Astrocyte of the spinal cord (primary cell): ENCODE measurements around the gene NRP2.
A peak's percentile ranks its signal among the peaks of the same experiment; 100 is the strongest.

Source experiments
- DNase-seq: peaks from one replicate; pipeline ENCODE4 v3.0.0; 2011; ENCODE audit warnings: low read depth, low spot score
- H3K4me3 ChIP-seq: 2 replicates; pipeline ENCODE4 v1.5.1; 2011; ENCODE audit warnings: low read depth, mild to moderate bottlenecking, low read length, moderate library complexity
- CTCF ChIP-seq: IDR thresholded peaks from 2 replicates; pipeline ENCODE4 v1.5.1; 2012; ENCODE audit warnings: low read depth, mild to moderate bottlenecking, low read length, inconsistent platforms
- in situ Hi-C: cut with HindIII; loops from 2 replicates; pipeline ENCODE4 v1.10.0; 2017; ENCODE audit warnings: low sequenced_read_pairs

Gene NRP2

GRCh38 chr2:205771031-205771430 lies 88.7 kb downstream of the NRP2 start:
- DNase-seq, result no peak
- in situ Hi-C loops, result no loop called here
- no peak for TF ChIP-seq CTCF
- no peak overlapping the region for H3K4me3 ChIP-seq

DNA sequence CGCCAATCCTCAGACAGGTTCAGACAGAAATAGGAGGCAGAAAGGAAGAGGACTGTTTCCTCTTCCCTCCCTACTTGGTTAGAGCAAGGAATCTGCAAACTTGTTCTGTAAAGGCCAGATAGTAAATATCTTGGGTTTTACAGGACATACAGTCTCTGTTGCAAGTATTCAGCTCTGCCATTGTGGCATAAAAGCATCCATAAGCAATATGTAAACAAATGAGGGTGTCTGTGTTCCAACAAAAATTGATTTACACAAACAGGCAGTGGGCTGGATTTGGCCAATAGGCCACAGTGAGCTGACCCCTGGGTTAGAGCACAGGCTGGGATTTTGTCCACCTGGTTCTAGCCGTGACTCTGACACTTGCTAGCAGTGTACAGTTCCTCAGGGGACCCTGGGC lies 89.4 kb downstream of the NRP2 start:
- H3K4me3 ChIP-seq, result no peak overlapping the region
- in situ Hi-C loops, result no loop called here
- no peak for DNase-seq
- TF ChIP-seq CTCF, result no peak

DNA sequence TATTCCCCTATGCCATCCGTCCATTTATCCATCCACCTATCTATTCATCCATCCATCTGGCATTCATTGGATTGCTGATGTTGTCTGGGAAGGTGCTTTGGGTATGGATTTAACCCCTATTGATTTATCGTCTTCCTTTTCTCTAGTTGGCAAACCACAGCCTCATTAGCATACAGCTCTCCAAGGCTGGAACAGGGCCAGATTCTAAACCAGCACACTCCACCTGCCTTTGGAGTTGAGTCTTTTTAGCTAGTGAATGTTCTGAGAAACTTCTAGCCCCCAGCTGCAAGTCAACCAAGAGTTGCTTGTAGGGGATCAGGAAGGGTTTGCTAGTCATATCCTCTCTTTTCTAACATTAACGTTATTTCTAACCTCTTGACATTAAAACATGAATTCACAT lies 90.7 kb downstream of the NRP2 start:
- TF ChIP-seq CTCF, result no peak
- DNase-seq, result no peak
- in situ Hi-C loops, result no loop called here
- no peak overlapping the region for H3K4me3 ChIP-seq

DNA sequence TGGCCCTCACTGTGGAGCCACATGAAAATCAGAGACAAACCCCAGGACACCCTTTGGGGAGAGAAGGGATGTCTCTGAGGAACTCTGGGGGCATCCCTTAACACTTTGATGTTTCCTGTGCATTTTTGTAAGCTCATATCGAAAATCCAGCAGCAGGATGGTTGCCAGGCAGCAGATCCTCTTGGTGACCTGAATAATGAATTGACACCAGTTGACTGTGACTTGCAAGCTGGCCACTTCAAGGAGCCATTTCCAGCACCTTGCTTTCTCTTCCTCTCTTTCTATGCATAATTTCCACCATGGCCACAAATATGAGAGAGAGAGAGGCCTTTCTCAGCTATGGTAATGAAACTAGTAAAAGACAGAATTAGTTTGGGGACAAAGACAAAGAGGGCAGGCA lies 91.7 kb downstream of the NRP2 start:
- no peak for TF ChIP-seq CTCF
- in situ Hi-C loops, result no loop called here
- no peak for DNase-seq
- no peak overlapping the region for H3K4me3 ChIP-seq

DNA sequence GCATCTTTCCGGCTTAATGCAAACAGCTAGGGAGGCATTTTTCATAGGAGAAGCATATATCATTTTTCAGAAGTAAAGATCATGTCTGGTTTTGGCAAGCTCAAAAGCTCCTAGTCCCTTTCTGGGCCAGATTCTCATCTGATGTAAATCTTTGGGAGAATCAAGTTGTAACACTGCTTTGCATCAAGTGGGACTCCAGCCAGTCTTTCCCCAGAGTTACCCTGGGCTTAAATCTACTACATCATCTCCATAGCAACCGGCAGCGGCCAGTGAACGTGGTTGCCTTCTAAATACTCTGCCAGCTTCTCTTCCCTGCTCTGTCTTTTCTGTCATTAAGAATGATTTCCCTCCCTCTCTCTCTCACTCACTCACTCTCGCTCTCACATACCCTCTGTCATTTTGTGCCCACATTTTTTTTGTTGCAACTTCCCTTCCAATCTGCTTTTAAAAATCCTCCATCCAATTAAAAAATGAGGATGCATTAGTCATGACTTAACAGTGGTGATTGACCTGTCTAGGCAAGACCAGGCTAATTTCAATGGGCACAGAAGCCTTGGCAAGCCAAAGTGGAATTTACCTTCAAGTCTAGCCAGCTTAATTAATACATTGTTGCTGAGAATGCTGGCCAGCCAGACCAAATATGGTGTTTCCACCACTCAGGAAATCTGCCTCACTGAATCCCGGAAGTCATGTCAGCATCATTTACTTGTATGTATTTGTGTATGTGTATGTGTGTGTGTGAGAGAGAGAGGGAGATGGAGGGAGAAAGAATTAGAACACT lies 93.0 kb downstream of the NRP2 start:
- no peak overlapping the region for H3K4me3 ChIP-seq
- TF ChIP-seq CTCF, result no peak
- in situ Hi-C loops, result no loop called here
- peak; percentile 57 for DNase-seq

DNA sequence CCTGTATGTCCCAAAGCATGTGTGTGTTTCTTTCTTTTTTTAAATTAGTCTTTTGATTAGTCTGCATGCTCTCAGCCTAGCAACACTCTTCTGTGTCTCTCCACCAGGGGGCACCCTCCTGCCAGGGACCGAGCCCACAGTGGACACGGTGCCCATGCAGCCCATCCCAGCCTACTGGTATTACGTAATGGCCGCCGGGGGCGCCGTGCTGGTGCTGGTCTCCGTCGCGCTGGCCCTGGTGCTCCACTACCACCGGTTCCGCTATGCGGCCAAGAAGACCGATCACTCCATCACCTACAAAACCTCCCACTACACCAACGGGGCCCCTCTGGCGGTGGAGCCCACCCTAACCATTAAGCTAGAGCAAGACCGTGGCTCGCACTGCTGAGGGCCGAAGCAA lies 93.8 kb downstream of the NRP2 start:
- TF ChIP-seq CTCF, result peak; percentile 48
- H3K4me3 ChIP-seq, result no peak overlapping the region
- no peak for DNase-seq
- in situ Hi-C loops, result no loop called here
